ENCODE measurements around the gene CRISPLD2.

DNA sequence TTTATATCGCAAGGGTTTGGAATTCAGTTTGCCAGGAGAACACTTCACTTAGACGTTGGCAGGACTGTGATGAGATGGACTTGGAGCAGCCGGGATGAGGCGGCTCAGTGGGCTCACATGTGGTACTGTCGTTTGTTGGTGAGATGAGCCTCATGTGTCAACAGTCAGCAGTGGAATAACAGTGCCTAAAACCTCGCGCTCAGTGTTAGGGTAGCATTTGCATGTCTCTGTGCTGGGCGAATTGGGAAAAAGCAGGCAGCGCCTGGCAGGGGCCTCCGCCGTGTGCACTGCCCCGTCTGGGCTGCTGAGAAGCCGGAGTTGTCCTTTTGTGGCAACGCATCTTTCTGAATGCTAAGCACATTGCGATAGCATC, 49.7 kb downstream of the CRISPLD2 start:
- TF ChIP-seq POLR2A (IDR thresholded peaks at IDR 0.05), result no peak
- TF ChIP-seq EP300 (IDR thresholded peaks at IDR 0.05), result no peak
- TF ChIP-seq, protein P1, sequence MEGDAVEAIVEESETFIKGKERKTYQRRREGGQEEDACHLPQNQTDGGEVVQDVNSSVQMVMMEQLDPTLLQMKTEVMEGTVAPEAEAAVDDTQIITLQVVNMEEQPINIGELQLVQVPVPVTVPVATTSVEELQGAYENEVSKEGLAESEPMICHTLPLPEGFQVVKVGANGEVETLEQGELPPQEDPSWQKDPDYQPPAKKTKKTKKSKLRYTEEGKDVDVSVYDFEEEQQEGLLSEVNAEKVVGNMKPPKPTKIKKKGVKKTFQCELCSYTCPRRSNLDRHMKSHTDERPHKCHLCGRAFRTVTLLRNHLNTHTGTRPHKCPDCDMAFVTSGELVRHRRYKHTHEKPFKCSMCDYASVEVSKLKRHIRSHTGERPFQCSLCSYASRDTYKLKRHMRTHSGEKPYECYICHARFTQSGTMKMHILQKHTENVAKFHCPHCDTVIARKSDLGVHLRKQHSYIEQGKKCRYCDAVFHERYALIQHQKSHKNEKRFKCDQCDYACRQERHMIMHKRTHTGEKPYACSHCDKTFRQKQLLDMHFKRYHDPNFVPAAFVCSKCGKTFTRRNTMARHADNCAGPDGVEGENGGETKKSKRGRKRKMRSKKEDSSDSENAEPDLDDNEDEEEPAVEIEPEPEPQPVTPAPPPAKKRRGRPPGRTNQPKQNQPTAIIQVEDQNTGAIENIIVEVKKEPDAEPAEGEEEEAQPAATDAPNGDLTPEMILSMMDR (IDR thresholded peaks at IDR 0.05), result no peak

Measured in suprapubic skin (tissue), 3 donors.